Thyroid gland (tissue), 4 donors: ENCODE data around the gene ALPG. TPM values are rescaled to one million over a fixed set of nuclear protein-coding genes. Genes with fewer than 3 reads are reported as not detected.
A peak's percentile ranks its signal among the peaks of the same experiment; 100 is the strongest.
"Not testable (repeated sequence)": the region's sequence is repeated elsewhere in the genome, so short reads cannot be mapped to it uniquely, and the experiment has no call there.

ENCODE experiments used
- DNase-seq, 2 donors: peaks; one replicate each; pipeline ENCODE4 v3.0.0-alpha.2; 2019
- H3K27ac ChIP-seq, 3 donors: fragments of 200-600 bp; sonication (generic); 1 replicate in 2 of 3; 2 replicates in 1 of 3; pipeline ENCODE4 v1.5.1; 2016 to 2019; ENCODE audit warnings: mild to moderate bottlenecking in 1 of 3, moderate library complexity in 1 of 3
- H3K27me3 ChIP-seq: fragments of 200-600 bp; sonication (generic); one replicate; pipeline ENCODE4 v1.5.1; 2019
- H3K36me3 ChIP-seq, 2 donors: fragments of 200-600 bp; sonication (generic); one replicate each; pipeline ENCODE4 v1.5.1; 2016 to 2019
- H3K4me1 ChIP-seq, 2 donors: fragments of 200-600 bp; sonication (generic); one replicate each; pipeline ENCODE4 v1.5.1; 2017 to 2019
- H3K4me3 ChIP-seq, 3 donors: fragments of 200-600 bp; sonication (generic); replicated peaks in 1 of 3; 1 replicate in 2 of 3; 2 replicates in 1 of 3; pipeline ENCODE4 v1.5.1; 2016; ENCODE audit warnings: mild to moderate bottlenecking in 1 of 3
- H3K9me3 ChIP-seq: fragments of 200-600 bp; sonication (generic); one replicate; pipeline ENCODE4 v1.5.1; 2017
- POLR2A ChIP-seq, 2 donors: fragments of 450-650 bp; IDR thresholded peaks; one replicate each; pipeline ENCODE4 v1.6.1; 2017; ENCODE audit warnings: antibody characterized with exemption in 2 of 2, mild to moderate bottlenecking in 2 of 2, moderate library complexity in 1 of 2
- WGBS, 2 donors: methylation state at CpG; one replicate each; pipeline ENCODE4 v1.1.5; 2017; 5-methylcytosine and 5-hydroxymethylcytosine counted together
- intact Hi-C: fragments of 100-400 bp; cut with DNase I; formaldehyde crosslinking; loops from one replicate; pipeline ENCODE4 v1.15.1; 2023
- total RNA-seq, 4 donors: library from RNA; depleted of rRNA; stranded (reverse); fragments of >200 nt; gene quantifications; one replicate each; pipeline ENCODE4 v1.2.3, GENCODE V29; 2016
- TF ChIP-seq, protein P1 (sequence below), 6 experiments: fragments of 200-600 bp in 3 of 6; fragments of 450-650 bp in 3 of 6; sonication (generic) in 3 of 6; IDR thresholded peaks; one replicate each; pipeline ENCODE4 v1.5.1; 2016 to 2019; ENCODE audit warnings: antibody characterized with exemption in 6 of 6, mild to moderate bottlenecking in 2 of 6, inconsistent platforms in 1 of 6, moderate library complexity in 1 of 6

ALPG gene
- total RNA-seq, 4 donors from 2014 or later = not detected

DNA sequence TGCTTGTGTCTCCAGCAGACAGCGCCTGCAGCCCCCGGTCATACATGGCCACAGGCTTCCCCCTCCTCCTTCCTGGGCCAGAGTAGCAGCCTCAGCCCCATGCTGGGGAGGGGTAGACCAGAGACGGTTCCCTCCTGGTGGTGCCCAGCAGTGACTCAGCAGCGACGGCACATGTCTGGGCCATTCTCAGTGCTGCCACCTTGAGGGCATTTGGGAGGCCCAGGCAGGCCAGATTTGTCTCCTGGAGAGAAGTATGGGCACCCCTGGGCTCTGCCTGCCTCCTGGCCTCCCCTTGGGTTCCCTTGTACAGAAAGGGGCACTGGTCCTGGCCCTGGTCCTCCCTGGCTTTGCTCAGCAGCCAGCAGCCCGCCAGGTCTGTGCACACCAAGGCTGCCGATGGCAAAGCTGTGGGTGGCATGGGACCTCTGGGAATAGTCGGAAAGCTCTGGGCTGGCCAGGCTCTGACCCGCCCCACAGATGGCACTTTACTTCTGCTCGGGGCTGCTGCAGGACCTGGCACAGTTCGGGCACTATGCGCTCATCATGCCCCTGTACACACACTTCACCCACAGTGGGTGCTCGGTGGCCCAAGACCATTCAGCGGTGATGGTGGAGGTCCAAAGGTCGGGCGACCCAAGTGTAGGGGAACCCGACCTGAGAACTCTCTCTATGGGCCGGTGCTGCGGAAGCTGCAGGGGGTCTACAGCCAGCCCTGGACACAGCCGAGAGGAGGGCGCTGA, 37.9 kb downstream of the ALPG start:
- no peak overlapping the region for H3K27ac ChIP-seq
- intact Hi-C loops = loop anchor here (5.0 kb wide), 2 partner anchors 78 to 537 kb away; partner anchors contain the start of gene PRSS56
- TF ChIP-seq, protein P1, sequence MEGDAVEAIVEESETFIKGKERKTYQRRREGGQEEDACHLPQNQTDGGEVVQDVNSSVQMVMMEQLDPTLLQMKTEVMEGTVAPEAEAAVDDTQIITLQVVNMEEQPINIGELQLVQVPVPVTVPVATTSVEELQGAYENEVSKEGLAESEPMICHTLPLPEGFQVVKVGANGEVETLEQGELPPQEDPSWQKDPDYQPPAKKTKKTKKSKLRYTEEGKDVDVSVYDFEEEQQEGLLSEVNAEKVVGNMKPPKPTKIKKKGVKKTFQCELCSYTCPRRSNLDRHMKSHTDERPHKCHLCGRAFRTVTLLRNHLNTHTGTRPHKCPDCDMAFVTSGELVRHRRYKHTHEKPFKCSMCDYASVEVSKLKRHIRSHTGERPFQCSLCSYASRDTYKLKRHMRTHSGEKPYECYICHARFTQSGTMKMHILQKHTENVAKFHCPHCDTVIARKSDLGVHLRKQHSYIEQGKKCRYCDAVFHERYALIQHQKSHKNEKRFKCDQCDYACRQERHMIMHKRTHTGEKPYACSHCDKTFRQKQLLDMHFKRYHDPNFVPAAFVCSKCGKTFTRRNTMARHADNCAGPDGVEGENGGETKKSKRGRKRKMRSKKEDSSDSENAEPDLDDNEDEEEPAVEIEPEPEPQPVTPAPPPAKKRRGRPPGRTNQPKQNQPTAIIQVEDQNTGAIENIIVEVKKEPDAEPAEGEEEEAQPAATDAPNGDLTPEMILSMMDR (IDR thresholded peaks at IDR 0.05) = peak in 3 of 6 experiments; percentile 13 to 45 (median 17)
- TF ChIP-seq POLR2A (IDR thresholded peaks at IDR 0.05) = no peak
- no peaks in the 10 kb centered on the region for H3K27me3 ChIP-seq
- DNase-seq = peak; percentile 21 to 42
- H3K4me1 ChIP-seq = no peaks in the 10 kb centered on the region
- H3K36me3 ChIP-seq = no peaks in the 10 kb centered on the region
- 60 to 76% methylated on average over 9 to 10 of the region's 21 CpGs for WGBS, 2 donors
- H3K4me3 ChIP-seq = no peak overlapping the region
- no peaks in the 10 kb centered on the region for H3K9me3 ChIP-seq

DNA sequence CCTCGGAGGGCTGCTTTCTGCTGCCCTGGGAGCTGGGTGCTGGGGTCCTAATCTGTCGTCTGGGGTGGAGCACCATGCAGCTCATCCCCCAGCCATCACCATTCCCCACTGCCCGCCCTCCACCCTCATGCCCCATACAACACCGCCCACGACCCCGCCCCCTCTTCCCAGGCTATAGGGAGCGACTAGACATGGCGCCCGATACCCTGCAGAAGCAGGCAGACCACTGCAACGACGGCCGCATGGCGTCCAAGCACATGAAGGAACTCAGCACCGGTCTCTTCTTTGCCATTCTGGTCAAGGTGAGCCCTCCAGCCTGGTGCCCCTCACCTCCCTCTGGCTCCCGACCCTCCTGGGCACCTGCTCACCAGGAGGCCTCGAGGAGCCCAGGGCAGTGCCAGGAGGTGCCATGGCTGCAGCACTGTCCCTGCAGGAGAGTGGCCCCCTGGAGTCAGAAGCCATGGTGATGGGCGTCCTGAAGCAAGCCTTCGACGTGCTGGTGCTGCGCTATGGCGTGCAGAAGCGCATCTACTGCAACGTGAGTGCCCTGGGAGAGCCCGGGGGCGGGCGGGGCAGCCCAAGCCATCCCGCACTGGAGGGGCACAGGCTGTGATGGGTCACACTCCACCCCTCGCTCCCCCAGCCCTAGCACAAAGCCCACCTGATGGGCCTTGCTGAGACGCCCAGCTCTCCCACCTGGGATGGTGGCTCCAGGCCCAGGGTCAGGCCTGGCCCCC, 38.7 kb downstream of the ALPG start:
- H3K9me3 ChIP-seq, H3K4me3 ChIP-seq, H3K36me3 ChIP-seq, H3K4me1 ChIP-seq, H3K27me3 ChIP-seq, H3K27ac ChIP-seq, DNase-seq: not testable (repeated sequence)
- intact Hi-C loops = loop anchor here (5.0 kb wide), 1 partner anchor 77 kb away; the partner anchor contains the start of gene PRSS56
- WGBS, 2 donors = 68 to 88% methylated on average over 7 to 15 of the region's 29 CpGs

DNA sequence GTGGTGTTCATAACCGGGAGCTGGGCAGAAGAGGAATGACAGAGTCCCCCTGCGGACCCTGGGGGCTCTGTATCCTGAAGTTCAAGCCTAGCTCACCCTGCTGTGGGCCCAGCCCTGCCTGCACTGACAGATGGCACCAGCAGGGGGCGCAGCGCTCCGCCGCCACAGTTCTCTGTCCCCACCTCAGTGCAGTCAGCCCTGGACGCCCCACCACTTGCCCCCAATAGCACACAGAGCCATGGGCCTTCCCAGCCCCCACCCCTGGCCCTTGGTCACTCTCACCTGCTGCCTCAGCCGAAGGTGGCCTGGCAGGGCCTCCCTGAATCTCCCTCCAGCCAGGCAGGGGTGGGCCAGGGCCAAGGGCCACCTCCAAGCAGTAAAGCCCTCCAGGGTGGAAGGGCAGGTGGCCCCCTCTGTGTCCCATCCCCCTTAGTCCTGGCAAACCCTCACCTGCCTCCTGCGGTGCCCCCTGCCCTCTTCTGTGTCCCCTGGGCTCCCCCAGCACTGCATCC, 39.7 kb downstream of the ALPG start:
- intact Hi-C loops = loop anchor here (5.0 kb wide), 1 partner anchor 76 kb away; the partner anchor contains the start of gene PRSS56
- TF ChIP-seq, protein P1 (IDR thresholded peaks at IDR 0.05) = peak in 3 of 6 experiments; percentile 9 to 53 (median 49)
- not testable (repeated sequence) for H3K9me3 ChIP-seq, H3K27ac ChIP-seq, H3K36me3 ChIP-seq, H3K27me3 ChIP-seq, DNase-seq, H3K4me3 ChIP-seq, H3K4me1 ChIP-seq
- 67 to 100% methylated on average over 1 of the region's 9 CpGs for WGBS, 2 donors

DNA sequence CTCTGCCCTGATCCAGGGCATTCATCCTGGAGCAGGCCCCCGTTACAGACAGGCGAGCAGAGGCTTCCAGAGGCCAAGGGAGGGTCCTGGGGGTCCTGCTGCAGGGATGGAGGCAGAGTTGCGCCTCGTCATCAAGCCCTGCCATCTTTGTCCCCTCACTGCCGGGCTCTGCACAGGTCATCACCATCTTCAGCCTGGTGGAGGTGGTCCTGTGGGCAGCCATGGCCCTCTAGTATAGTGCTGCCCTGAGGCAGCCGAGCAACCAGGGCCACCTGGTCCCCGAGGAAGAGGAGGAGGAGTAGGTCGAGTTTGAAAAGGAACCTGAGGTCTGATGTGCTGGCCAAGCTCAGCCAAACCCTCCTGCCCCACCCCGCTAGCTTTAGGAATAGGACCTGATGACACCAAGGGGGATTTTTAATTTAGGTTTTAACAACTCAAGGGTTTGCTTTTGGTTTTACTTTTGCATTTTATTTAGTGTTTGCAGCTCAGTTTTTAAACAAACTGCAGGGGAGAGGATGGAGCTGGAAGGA, 40.5 kb downstream of the ALPG start:
- no peaks in the 10 kb centered on the region for H3K4me1 ChIP-seq
- no peaks in the 10 kb centered on the region for H3K9me3 ChIP-seq
- WGBS, 2 donors = 72 to 96% methylated on average over 5 to 9 of the region's 9 CpGs
- TF ChIP-seq, protein P1 (IDR thresholded peaks at IDR 0.05) = no peak
- TF ChIP-seq POLR2A (IDR thresholded peaks at IDR 0.05) = no peak
- no peaks in the 10 kb centered on the region for H3K36me3 ChIP-seq
- intact Hi-C loops = loop anchor here (5.0 kb wide), 1 partner anchor 75 kb away; the partner anchor contains the start of gene PRSS56
- H3K4me3 ChIP-seq = no peak overlapping the region
- no peak overlapping the region for H3K27ac ChIP-seq
- no peak for DNase-seq
- no peaks in the 10 kb centered on the region for H3K27me3 ChIP-seq

DNA sequence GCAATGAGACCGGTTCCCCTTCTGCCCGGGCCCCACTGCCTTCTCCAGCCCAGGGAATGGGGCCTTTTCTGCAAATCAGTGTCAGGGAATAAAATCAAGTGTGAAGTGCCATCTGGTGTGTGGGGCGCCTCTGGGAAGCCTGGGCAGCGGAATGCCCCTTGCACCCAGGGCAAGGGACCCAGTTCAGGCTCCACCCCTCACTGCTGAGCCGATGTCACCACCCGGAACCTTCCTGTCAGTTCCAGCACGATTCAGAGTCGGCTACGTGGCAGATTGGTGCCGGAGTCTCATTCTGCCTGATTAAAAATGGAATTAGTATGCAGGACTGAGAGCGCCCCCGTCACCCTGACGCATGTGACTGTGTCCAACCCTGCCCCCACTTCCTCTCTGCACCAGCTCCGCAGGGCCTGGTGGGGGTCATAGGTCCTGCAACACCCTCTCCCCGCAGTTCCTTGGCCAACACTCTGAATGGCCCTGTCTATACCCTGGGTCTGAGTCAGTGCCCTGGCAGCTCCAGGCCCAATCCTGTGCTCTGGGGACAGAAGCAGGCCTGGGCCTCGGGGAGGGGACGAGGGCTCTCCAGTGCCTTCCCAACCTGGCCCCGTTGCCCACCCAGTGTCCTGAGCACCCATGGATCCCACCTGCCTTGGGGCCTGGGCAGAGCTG, 41.1 kb downstream of the ALPG start:
- TF ChIP-seq POLR2A (IDR thresholded peaks at IDR 0.05) = no peak
- TF ChIP-seq, protein P1 (IDR thresholded peaks at IDR 0.05) = no peak
- Histone ChIP-seq H3K9me3 (no peaks in the 10 kb centered on the region), H3K27me3 (no peaks in the 10 kb centered on the region), H3K36me3 (no peaks in the 10 kb centered on the region), H3K27ac (no peak overlapping the region), H3K4me1 (no peaks in the 10 kb centered on the region), H3K4me3 (no peak overlapping the region)
- no peak for DNase-seq
- WGBS, 2 donors = 87 to 88% methylated on average over 13 to 18 of the region's 18 CpGs
- intact Hi-C loops = loop anchor here (5.0 kb wide), 1 partner anchor 75 kb away; the partner anchor contains the start of gene PRSS56
